GM19240 (cell line): ENCODE results near the gene MACF1.

ENCODE experiments used
- DNase-seq: peaks from one replicate; pipeline ENCODE4 v3.0.0; 2011; ENCODE audit warnings: low spot score; ENCODE audit not compliant: insufficient read length

MACF1 gene

GRCh38 chr1:39213511-39214002 lies 9.1 kb downstream of the MACF1 start:
- no peak for DNase-seq

DNA sequence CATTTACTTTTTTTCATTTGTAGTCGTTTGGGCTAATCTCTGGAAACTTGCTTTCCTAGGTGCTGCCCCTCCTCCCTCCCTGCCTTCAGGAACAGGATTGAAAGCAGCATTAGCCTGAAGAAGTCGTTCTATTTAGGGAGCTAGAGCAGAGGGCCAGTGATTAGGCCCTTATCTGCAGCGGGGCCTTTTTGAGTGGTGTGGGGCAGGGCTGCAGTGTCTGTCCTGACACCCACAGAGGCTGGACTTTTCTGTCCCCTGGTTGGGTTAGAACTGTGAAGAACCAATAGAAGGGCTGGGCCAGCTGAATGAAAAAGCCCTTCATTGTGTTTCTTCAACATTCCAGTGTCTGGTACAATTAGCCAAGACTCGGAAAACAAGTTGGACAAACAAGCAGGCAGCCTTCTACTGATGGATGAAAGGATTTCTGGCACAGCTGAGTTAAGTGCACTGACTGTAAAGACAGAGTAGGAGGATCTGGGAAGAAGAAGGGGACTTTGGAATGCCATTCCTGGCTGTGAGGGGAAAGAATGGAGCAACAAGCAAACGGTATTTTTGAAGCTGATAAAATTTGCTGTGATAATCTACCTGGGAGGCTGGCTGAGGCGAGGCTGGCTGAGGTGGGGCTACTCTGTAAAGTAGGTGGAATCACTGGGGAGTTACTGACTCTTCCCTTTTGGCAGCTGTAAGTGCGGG lies 9.7 kb downstream of the MACF1 start:
- DNase-seq, result no peak

DNA sequence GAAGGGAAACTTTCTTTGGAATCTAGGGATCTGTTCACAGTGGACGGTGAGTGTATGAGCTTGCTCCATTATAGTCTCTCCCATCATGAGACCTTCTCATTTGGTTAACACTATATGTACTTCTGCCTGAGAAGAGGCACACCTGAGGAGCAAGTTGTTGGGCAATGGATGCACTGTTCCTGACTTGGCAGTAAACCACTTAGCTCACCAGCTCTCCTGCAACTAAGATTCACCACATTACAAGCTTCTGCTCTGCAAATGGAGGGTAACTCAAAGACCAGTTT lies 10.2 kb downstream of the MACF1 start:
- DNase-seq, result no peak

DNA sequence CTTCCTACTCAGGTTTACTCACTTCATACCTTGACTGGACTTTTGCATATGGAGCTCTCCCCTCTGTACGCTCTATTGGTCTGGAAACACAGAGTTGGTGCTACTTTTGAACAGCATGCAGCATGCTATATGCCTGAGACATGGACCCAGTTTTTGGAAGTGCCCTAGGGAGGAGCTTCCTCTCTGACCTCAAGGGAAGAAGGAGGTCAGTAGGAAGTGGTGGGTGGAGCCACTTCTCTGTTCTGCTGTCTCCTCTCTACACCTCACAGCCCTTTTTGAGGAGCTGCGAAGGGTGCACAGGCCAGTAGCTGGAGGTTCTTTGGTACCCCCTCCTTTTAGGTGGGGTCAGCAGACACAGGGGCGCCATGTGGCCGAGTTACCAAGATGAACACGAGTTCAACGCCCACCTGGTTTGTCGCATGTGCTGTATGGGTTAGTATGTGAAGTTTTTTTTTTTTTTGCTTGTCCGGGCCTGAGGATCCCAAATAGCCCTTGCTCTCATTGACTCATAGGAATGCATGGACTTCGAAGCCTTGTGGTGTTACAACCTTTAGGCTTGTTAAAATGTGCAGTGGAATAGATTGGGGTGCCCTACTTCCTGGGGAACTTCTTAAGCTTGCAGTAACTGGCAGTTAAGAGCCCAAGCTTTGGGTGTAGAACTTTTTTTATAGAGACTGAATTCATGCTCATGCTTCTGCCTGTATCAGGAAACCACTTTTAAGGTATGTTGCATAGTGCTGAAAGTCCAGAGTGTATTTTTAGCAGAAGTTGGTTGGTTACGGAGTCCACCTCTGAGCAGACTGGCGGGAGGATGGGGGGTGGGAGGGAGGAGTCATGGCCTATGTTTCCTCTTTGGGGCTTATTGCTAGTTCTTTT lies 10.7 kb downstream of the MACF1 start:
- no peak for DNase-seq

DNA sequence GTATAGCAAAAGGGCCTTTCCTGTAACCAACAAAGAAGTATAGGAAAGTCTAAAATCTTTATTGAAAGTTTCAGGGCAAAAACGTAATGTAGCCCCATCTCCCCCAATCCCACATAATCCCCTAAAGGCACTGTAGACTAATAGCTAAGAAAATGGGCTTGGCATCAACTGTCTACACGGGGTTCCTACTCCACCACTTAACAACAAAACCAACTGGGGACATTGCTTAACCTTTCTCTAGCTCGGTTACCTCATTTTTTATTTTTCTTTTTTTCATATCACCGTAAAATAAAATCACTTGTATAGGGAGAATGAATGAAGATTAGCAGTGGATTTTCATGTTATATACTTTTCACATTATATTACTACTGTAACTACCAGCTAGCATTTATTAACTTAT lies 12.3 kb downstream of the MACF1 start:
- no peak for DNase-seq

DNA sequence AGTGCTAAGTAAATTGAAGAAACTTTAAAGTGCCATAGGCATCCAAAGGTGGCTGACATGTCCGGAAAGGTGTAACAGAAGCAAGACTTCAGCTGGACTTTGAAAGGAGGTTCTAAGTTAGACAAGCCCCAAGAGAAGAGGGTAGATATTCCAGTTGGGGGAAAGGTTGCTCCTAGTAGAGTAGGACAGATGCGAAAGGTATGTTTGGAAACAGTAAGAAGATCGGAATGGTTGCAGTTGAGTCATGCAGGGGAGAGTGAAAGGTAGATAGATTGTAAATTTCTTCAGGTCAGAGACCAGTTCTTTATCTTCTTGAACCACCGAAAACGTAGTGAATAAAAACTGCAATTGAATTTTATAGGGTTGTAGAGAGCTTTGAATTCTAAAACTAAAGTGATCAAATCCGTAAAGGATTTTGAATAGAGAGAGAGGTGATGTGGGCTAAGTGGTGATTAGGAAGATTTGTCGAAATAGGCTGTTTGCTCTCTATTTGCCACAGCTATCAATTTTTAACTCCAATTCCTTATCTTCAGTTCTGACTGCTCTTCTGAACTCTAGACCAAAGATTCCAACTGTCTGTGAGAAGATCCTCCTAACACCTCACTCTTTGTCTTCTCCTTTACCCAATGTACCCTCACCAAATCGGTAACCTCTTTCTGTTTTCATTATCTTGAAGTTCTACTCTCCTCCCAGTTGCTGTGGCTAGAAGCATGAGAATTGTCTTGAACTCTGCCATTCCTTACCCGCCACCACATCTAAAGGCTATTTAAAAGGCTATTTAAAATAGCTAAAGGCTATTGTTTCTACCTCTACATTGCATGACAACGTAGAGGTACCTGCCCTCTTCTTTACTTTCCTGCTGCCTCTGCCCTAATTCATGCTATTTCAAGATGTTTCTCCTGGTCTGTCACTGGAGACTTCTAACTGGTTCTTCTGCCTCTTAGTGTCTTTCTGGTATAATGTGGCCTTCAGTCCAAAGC lies 16.7 kb downstream of the MACF1 start:
- DNase-seq, result no peak

GRCh38 chr1:39224295-39224829 lies 19.9 kb downstream of the MACF1 start:
- no peak for DNase-seq

DNA sequence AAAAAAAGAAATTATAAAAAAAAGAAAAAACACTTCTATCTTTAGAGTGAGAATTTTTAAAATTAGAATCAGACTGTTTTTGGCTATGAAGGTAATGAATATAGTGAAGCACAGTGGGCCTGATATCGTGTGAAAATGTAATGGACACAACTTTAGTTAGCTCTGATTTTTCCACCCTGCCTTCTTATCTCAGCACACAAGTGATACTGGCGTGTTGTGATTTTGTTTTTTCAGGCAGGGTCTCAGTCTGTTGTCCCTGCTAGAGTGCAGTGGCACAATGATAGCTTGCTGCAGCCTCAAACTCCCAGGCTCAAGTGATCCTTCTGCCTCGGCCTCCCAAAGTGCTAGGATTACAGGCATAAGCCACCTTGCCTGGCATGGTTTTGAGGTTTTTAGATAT lies 22.3 kb downstream of the MACF1 start:
- no peak for DNase-seq

DNA sequence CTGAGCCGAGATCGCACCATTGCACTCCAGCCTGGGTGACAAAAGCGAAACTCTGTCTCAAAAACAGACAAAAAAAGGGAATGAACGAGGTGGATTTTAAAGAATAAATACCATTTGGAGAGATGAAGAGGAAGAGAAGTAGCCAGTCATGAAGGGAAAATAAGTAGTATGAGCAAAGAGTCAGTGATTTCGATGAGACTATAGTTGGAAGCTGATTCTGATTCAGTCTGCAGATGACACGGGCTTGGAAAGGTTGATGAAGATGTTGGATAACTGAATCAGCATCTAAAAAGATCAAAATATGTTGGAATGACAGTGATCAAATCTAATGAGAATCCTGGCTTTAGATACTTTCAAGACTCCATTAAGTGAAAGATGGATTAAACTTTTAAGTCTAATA lies 23.8 kb downstream of the MACF1 start:
- no peak for DNase-seq

DNA sequence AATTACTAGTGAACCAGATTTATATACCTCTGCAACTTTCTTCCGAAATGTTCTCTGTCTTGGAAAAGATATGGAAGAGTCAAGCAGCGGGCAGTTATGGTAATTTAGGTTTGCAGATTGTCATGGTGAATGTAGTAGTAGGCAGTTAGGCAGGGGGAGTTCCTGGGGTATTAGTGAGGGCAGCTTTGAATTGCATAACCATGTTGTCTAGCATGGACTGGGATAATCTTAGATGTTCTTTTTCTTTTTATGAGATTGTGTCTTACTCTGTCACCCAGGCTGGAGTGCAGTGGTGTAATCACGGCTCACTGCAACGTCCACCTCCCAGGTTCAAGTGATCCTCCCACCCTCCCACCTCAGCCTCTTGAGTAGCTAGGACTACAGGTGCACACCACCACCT lies 25.0 kb downstream of the MACF1 start:
- no peak for DNase-seq

- DNase-seq, result peak; percentile 38
Measured at GRCh38 chr1:39230261-39231190, 26.0 kb downstream of the MACF1 start.

- no peak for DNase-seq
Measured at GRCh38 chr1:39236971-39237370, 32.5 kb downstream of the MACF1 start.

DNA sequence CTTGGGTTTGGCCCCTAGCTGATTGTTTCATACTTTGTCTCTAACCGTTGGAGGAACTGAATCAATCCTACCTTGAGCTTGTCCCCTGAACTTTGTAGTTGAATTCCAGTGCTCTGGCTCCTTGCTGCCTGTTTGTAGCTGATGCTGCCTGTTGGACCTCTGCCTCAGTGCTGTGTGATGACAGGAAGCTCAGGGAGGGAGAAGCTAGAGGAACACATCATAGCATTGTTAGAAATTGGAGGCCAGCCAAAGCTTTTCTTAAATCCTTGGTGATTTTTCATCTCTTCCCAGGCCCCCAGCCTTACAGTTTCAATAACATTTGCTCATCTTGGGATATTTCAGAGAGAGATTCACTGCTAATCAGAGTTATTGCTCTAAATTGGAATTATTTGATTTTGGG lies 34.0 kb downstream of the MACF1 start:
- no peak for DNase-seq

- DNase-seq, result no peak
Measured at GRCh38 chr1:39239968-39240367, 35.5 kb downstream of the MACF1 start.

DNA sequence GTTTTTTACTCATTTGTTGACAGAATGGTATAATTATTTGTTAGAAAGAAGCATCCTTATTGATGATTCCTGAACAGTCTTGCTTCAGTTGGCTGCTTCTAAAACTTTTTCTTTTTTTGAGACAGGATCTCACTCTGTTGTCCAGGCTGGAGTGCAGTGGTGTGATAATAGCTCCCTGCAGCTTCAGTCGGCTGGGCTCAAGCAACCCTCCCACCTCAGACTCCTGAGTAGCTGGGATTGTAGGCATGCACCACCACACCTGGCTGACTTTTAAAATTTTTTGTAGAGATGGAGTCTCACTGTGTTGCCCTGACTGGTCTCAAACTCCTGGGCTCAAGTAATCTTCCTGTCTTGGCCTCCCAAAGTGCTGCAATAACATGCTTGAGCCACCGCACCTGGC lies 38.8 kb downstream of the MACF1 start:
- DNase-seq, result no peak

GRCh38 chr1:39250460-39251240 lies 46.2 kb downstream of the MACF1 start:
- no peak for DNase-seq

DNA sequence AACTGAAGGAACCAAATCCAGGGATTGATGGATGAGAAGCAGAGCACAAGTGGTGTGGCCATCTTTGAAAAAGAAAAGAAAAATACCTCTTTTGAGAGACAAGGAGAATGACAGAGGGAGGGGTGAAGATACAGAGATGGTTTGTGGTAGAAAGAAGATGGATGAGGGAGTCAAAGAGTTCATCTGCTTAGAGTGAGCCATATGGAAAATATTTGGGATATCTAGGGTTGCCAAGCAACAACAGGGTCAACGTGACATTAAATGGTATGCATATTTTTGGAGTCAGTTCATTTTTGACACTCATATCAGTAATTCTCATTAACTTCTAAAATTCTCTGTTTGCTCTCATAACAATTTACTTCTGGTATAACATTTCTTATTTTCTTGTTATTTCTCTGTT lies 50.7 kb downstream of the MACF1 start:
- DNase-seq, result no peak

GRCh38 chr1:39258146-39258924 lies 53.8 kb downstream of the MACF1 start:
- DNase-seq, result peak; percentile 53

GRCh38 chr1:39258925-39259244 lies 54.4 kb downstream of the MACF1 start:
- no peak for DNase-seq
